Spleen (tissue), 7 donors: Measurements from ENCODE around the gene ANKRD30B.

ENCODE experiments used
- CTCF ChIP-seq, 11 experiments: fragments of 200-600 bp in 7 of 11; fragments of 450-650 bp in 4 of 11; sonication (generic) in 4 of 11; IDR thresholded peaks in 8 of 11; conservative IDR thresholded peaks in 3 of 11; 1 replicate in 7 of 11; 2 replicates in 4 of 11; pipeline versions ENCODE4 v1.4.0 to v1.8.0; 2016 to 2021; ENCODE audit warnings: antibody characterized with exemption in 11 of 11, inconsistent platforms in 4 of 11, mild to moderate bottlenecking in 1 of 11
- POLR2A ChIP-seq, 3 donors: fragments of 450-650 bp; IDR thresholded peaks; one replicate each; pipeline ENCODE4 v1.5.1; 2017; ENCODE audit warnings: antibody characterized with exemption in 3 of 3, mild to moderate bottlenecking in 1 of 3
- POLR2AphosphoS5 ChIP-seq, 3 donors: sonication (generic); formaldehyde crosslinking; IDR thresholded peaks; one replicate each; pipeline ENCODE4 v1.5.1; 2017; ENCODE audit warnings: antibody characterized with exemption in 3 of 3
- donor health status: DM: no; HTN: no; CAD: no; lungs with moderate emphysema.
- donor health status: DM: no; HTN: no; CAD: no.
- donor health status: DM: no; HTN: no; CAD: no.

DNA sequence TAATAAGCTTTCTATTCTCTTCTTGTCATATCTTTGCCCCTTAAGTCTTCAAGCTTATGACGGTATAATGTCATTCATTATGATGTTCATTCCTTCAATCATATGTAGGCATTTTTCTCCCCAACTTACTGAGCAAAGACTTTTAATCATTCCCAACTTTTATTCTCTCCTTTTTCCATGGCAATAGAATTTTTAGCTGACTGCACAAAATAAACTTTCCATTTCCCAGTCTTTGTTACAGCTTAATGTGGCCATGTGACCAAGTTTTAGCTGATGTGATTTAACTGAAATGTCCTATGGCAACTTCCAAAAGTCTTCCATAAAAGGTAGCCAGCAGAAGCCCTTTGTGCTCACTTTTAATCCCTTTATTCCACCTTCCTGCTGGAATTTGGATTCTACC, 152.5 kb downstream of the ANKRD30B start:
- TF ChIP-seq CTCF (IDR thresholded peaks at IDR 0.05 in 8 of 11, conservative IDR thresholded peaks at IDR 0.05 in 3 of 11) (no peak), POLR2AphosphoS5 (IDR thresholded peaks at IDR 0.05) (no peak), POLR2A (IDR thresholded peaks at IDR 0.05) (no peak)
